Activated CD4-positive, alpha-beta T cell treated with anti-CD3 and anti-CD28 coated beads, Interleukin-2, amount 10 ng/mL, durations not matched to agents 7 days and 5 days (primary cell): ENCODE data around the gene NSD2. TPM values are rescaled to one million over a fixed set of nuclear protein-coding genes. Genes with fewer than 3 reads are reported as not detected.
"Not testable (repeated sequence)": the region's sequence is repeated elsewhere in the genome, so short reads cannot be mapped to it uniquely, and the experiment has no call there.

Source experiments
- CTCF ChIA-PET: fragments of 350-600 bp; sonication (Branson Sonifier 250); formaldehyde crosslinking; loops from one replicate; lab custom pipeline; 2021; ENCODE audit warnings: antibody characterized with exemption; lab: Charles Lee
- POLR2A ChIA-PET: fragments of 350-600 bp; sonication (Branson Sonifier 250); formaldehyde crosslinking; loops from one replicate; lab custom pipeline; 2021; ENCODE audit warnings: antibody characterized with exemption; lab: Charles Lee
- DNase-seq: peaks from one replicate; pipeline ENCODE4 v3.0.0-alpha.2; 2020
- H3K27ac Mint-ChIP-seq: one replicate; pipeline ENCODE4 v1.8.0; 2021; ENCODE audit warnings: mild to moderate bottlenecking, moderate library complexity, mixed read lengths
- H3K27me3 Mint-ChIP-seq: one replicate; pipeline ENCODE4 v1.8.0; 2021; ENCODE audit warnings: mixed read lengths
- H3K36me3 Mint-ChIP-seq: one replicate; pipeline ENCODE4 v1.8.0; 2021; ENCODE audit warnings: low read depth, mixed read lengths
- H3K4me1 Mint-ChIP-seq: one replicate; pipeline ENCODE4 v1.8.0; 2021; ENCODE audit warnings: mixed read lengths
- H3K4me3 Mint-ChIP-seq: one replicate; pipeline ENCODE4 v1.8.0; 2021; ENCODE audit warnings: mild to moderate bottlenecking, moderate library complexity, mixed read lengths
- H3K9me3 Mint-ChIP-seq: one replicate; pipeline ENCODE4 v1.8.0; 2021; ENCODE audit warnings: mixed read lengths
- total RNA-seq, 2 experiments: library from RNA; stranded (reverse); gene quantifications; one replicate each; pipeline ENCODE4 v1.2.3, GENCODE V29; 2021

NSD2 gene
- total RNA-seq, 2 experiments from 2014 or later, result 248 to 271 TPM

GRCh38 chr4:1833307-1834046 is 37.7 kb upstream of the NSD2 start:
- CTCF ChIA-PET, result interaction anchor here (1.2 to 2.7 kb wide), 3 partner anchors 10 to 23 kb away, joined by 3 to 9 read pairs (median 4); no protein-coding TSS in a partner anchor
- DNase-seq, result no peak
- Mint-ChIP-seq H3K4me3 (no peak overlapping the region), H3K27me3 (no peaks in the 10 kb centered on the region), H3K9me3 (no peaks in the 10 kb centered on the region), H3K27ac (no peak overlapping the region), H3K4me1 (peaks cover 7% of the 10 kb centered on the region), H3K36me3 (peaks cover 22% of the 10 kb centered on the region)
- POLR2A ChIA-PET, result no interaction called here

GRCh38 chr4:1834047-1834775 is 37.0 kb upstream of the NSD2 start:
- no peak for DNase-seq
- POLR2A ChIA-PET, result no interaction called here
- Mint-ChIP-seq H3K9me3 (no peaks in the 10 kb centered on the region), H3K4me3 (no peak overlapping the region), H3K36me3 (peaks cover 25% of the 10 kb centered on the region), H3K4me1 (peaks cover 8% of the 10 kb centered on the region), H3K27ac (no peak overlapping the region), H3K27me3 (no peaks in the 10 kb centered on the region)
- CTCF ChIA-PET, result interaction anchor here (0.6 to 2.7 kb wide), 2 partner anchors 13 to 24 kb away, joined by 3 to 9 read pairs; no protein-coding TSS in a partner anchor

GRCh38 chr4:1835836-1836235 is 35.4 kb upstream of the NSD2 start:
- DNase-seq, H3K4me3 Mint-ChIP-seq, H3K27ac Mint-ChIP-seq, H3K27me3 Mint-ChIP-seq, POLR2A ChIA-PET, H3K9me3 Mint-ChIP-seq: not testable (repeated sequence)
- CTCF ChIA-PET, result interaction anchor here (2.7 kb wide), 1 partner anchor 26 kb away, joined by 9 read pairs; no protein-coding TSS in a partner anchor
- Mint-ChIP-seq H3K36me3 (peaks cover 27% of the 10 kb centered on the region), H3K4me1 (peaks cover 10% of the 10 kb centered on the region)

GRCh38 chr4:1836650-1837049 is 34.5 kb upstream of the NSD2 start:
- H3K4me3 Mint-ChIP-seq, result no peak overlapping the region
- H3K9me3 Mint-ChIP-seq, result no peaks in the 10 kb centered on the region
- H3K4me1 Mint-ChIP-seq, result peaks cover 16% of the 10 kb centered on the region
- no peak for DNase-seq
- no peak overlapping the region for H3K27ac Mint-ChIP-seq
- ChIA-PET POLR2A (no interaction called here), CTCF (no interaction called here)
- H3K27me3 Mint-ChIP-seq, result no peaks in the 10 kb centered on the region
- H3K36me3 Mint-ChIP-seq, result peaks cover 32% of the 10 kb centered on the region

DNA sequence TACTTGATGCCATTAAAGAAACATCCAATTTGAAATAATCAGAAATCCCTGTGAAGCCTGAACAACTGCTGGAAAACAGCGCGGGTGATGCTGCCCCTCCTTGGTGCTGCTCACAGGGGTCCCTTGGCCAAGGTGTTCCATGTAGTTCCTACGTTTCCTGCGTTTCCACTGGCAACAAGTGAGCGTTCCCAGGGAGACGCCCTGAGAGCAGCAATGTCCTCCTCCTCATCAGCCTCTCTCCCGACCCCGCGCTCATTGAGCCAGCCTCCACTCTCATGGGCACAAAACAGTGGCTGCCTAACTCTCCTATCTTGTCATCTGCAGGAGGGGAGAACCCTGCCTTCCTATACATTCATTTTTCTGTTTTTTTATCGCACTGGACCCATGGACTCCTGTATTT is 34.1 kb upstream of the NSD2 start:
- Mint-ChIP-seq H3K4me3 (no peak overlapping the region), H3K27me3 (no peaks in the 10 kb centered on the region), H3K4me1 (peaks cover 19% of the 10 kb centered on the region), H3K36me3 (peaks cover 30% of the 10 kb centered on the region), H3K27ac (no peak overlapping the region), H3K9me3 (no peaks in the 10 kb centered on the region)
- no peak for DNase-seq
- CTCF ChIA-PET, result interaction anchor here (1.0 kb wide), 1 partner anchor 19 kb away, joined by 3 read pairs; no protein-coding TSS in a partner anchor
- POLR2A ChIA-PET, result interaction anchor here (0.6 kb wide), 1 partner anchor 14 kb away, joined by 3 read pairs; no protein-coding TSS in a partner anchor

- H3K27ac Mint-ChIP-seq, result no peak overlapping the region
- ChIA-PET CTCF (no interaction called here), POLR2A (no interaction called here)
- H3K4me1 Mint-ChIP-seq, result peaks cover 20% of the 10 kb centered on the region
- DNase-seq, result no peak
- H3K36me3 Mint-ChIP-seq, result peaks cover 29% of the 10 kb centered on the region
- no peaks in the 10 kb centered on the region for H3K27me3 Mint-ChIP-seq
- no peaks in the 10 kb centered on the region for H3K9me3 Mint-ChIP-seq
- H3K4me3 Mint-ChIP-seq, result no peak overlapping the region
Measured at GRCh38 chr4:1839282-1839681, 31.9 kb upstream of the NSD2 start.

GRCh38 chr4:1841201-1841886 is 29.8 kb upstream of the NSD2 start:
- H3K9me3 Mint-ChIP-seq, result no peaks in the 10 kb centered on the region
- H3K4me1 Mint-ChIP-seq, result peaks cover 20% of the 10 kb centered on the region
- no peaks in the 10 kb centered on the region for H3K27me3 Mint-ChIP-seq
- CTCF ChIA-PET, result no interaction called here
- H3K27ac Mint-ChIP-seq, result no peak overlapping the region
- H3K36me3 Mint-ChIP-seq, result peaks cover 31% of the 10 kb centered on the region
- H3K4me3 Mint-ChIP-seq, result no peak overlapping the region
- POLR2A ChIA-PET, result no interaction called here
- DNase-seq, result no peak

GRCh38 chr4:1841887-1842210 is 29.3 kb upstream of the NSD2 start:
- Mint-ChIP-seq H3K36me3 (peaks cover 36% of the 10 kb centered on the region), H3K4me1 (peaks cover 22% of the 10 kb centered on the region), H3K27me3 (no peaks in the 10 kb centered on the region), H3K9me3 (no peaks in the 10 kb centered on the region), H3K4me3 (no peak overlapping the region), H3K27ac (peak overlapping the region; percentile 11)
- CTCF ChIA-PET, result no interaction called here
- POLR2A ChIA-PET, result no interaction called here
- DNase-seq, result no peak

DNA sequence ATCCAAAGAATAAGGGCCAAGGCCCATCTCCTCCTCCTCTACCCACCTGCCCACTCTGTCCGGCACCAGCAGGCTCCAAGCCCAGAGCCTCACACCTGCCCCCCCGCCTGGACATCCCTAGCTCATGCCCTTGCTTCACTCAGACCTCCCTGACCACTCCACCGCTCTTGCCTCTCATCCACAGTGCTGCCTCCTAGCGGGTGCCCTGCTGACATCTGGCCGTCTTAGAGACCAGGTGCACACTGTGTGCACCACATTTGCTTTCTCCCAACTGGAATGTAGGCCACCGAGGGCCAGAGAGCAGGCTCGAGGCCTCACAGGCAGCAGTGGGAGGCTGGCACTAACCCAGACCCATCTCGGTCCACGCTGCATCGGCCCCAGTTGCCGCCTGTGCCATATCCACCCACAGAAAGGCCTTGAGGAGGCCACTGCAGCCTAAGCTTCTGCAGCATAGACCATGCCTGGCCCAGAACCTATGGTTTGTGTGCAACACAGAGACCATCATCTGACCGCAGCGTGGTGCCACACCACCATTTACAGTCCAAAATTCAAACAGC is 28.8 kb upstream of the NSD2 start:
- Mint-ChIP-seq H3K36me3 (peaks cover 39% of the 10 kb centered on the region), H3K4me3 (no peak overlapping the region), H3K9me3 (no peaks in the 10 kb centered on the region), H3K27me3 (no peaks in the 10 kb centered on the region), H3K4me1 (peaks cover 22% of the 10 kb centered on the region), H3K27ac (no peak overlapping the region)
- POLR2A ChIA-PET, result no interaction called here
- CTCF ChIA-PET, result no interaction called here
- DNase-seq, result no peak

DNA sequence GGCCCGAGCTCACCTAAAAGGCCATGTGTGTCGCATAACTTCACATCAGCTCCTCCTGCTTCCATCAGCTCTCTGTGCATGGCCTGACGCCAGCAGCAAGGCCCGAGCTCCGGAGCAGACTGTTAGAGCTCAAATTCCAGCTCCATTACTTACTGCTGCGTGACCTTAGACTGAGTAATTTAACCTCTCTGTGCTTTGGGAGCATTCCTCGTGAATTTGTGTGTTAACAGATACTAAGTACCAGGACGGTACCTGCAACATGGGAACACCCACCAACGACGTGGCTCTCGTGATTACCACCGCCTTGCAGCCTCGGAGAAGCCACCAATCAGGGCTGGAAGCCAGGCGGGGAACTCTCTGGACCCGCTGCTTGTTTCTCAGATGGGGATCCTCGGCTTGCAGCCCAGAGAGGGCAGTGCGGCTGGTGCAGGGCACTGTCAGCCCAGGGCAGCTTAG is 28.2 kb upstream of the NSD2 start:
- Mint-ChIP-seq H3K27me3 (no peaks in the 10 kb centered on the region), H3K4me1 (peaks cover 22% of the 10 kb centered on the region), H3K36me3 (peaks cover 40% of the 10 kb centered on the region), H3K27ac (no peak overlapping the region), H3K9me3 (no peaks in the 10 kb centered on the region), H3K4me3 (no peak overlapping the region)
- POLR2A ChIA-PET, result no interaction called here
- CTCF ChIA-PET, result no interaction called here
- DNase-seq, result no peak

- Mint-ChIP-seq H3K4me3 (no peak overlapping the region), H3K27me3 (no peaks in the 10 kb centered on the region), H3K27ac (no peak overlapping the region), H3K36me3 (peaks cover 39% of the 10 kb centered on the region), H3K9me3 (no peaks in the 10 kb centered on the region), H3K4me1 (peaks cover 24% of the 10 kb centered on the region)
- no peak for DNase-seq
- ChIA-PET CTCF (no interaction called here), POLR2A (no interaction called here)
Measured at GRCh38 chr4:1843852-1844251, 27.3 kb upstream of the NSD2 start.

GRCh38 chr4:1844618-1845017 is 26.6 kb upstream of the NSD2 start:
- H3K9me3 Mint-ChIP-seq, POLR2A ChIA-PET, DNase-seq, H3K4me3 Mint-ChIP-seq, H3K27me3 Mint-ChIP-seq, H3K27ac Mint-ChIP-seq: not testable (repeated sequence)
- Mint-ChIP-seq H3K4me1 (peaks cover 23% of the 10 kb centered on the region), H3K36me3 (peaks cover 32% of the 10 kb centered on the region)
- CTCF ChIA-PET, result interaction anchor here (0.6 kb wide), 1 partner anchor 850 kb away, joined by 3 read pairs; no protein-coding TSS in a partner anchor
